Calu3 (cell line): ENCODE measurements around the gene NCOA1. TPM values are rescaled to one million over a fixed set of nuclear protein-coding genes. Genes with fewer than 3 reads are reported as not detected.
"Not testable (repeated sequence)": the region's sequence is repeated elsewhere in the genome, so short reads cannot be mapped to it uniquely, and the experiment has no call there.

Experiments
- BruUV-seq: library from RNA; stranded (reverse); fragments of 400-500 nt; replicated peaks from 2 replicates; lab custom pipeline; 2021; lab: Mats Ljungman, UMichigan
- CTCF ChIA-PET: fragments of 300-600 bp; sonication (Branson Sonifier 250); formaldehyde crosslinking; loops from one replicate; lab custom pipeline; 2022; ENCODE audit warnings: antibody characterized with exemption; lab: Charles Lee
- DNase-seq: peaks from one replicate; pipeline ENCODE4 v3.0.0; 2022
- H3K27ac Mint-ChIP-seq: one replicate; pipeline ENCODE4 v1.8.0; 2022; ENCODE audit warnings: mixed read lengths; ENCODE audit not compliant: unreplicated experiment
- H3K27me3 Mint-ChIP-seq: one replicate; pipeline ENCODE4 v1.8.0; 2022; ENCODE audit warnings: mixed read lengths; ENCODE audit not compliant: unreplicated experiment
- H3K36me3 Mint-ChIP-seq: one replicate; pipeline ENCODE4 v1.8.0; 2022; ENCODE audit warnings: mild to moderate bottlenecking, moderate library complexity, mixed read lengths; ENCODE audit not compliant: insufficient read depth, unreplicated experiment
- H3K4me1 Mint-ChIP-seq: one replicate; pipeline ENCODE4 v1.8.0; 2022; ENCODE audit warnings: mild to moderate bottlenecking, low read depth, mixed read lengths; ENCODE audit not compliant: unreplicated experiment
- H3K4me3 Mint-ChIP-seq: one replicate; pipeline ENCODE4 v1.8.0; 2022; ENCODE audit warnings: mild to moderate bottlenecking, low read depth, moderate library complexity, mixed read lengths; ENCODE audit not compliant: unreplicated experiment
- H3K9me3 Mint-ChIP-seq: one replicate; pipeline ENCODE4 v1.8.0; 2022; ENCODE audit warnings: low read depth, mixed read lengths; ENCODE audit not compliant: unreplicated experiment
- CTCF ChIP-seq: fragments of 200-600 bp; IDR thresholded peaks from one replicate; pipeline ENCODE4 v1.8.0; 2022; ENCODE audit warnings: antibody characterized with exemption; ENCODE audit not compliant: unreplicated experiment
- intact Hi-C: fragments of 100-400 bp; cut with micrococcal nuclease; formaldehyde crosslinking; loops from one replicate; pipeline ENCODE4 v1.10.0; 2022; ENCODE audit not compliant: unreplicated experiment
- total RNA-seq: library from RNA; stranded (reverse); gene quantifications from 2 replicates; pipeline ENCODE4 v1.2.3, GENCODE V29; 2022

NCOA1 gene
- total RNA-seq, 1 experiment from 2014 or later = 14.8 TPM

GRCh38 chr2:24592441-24593100 is 101.5 kb downstream of the NCOA1 start:
- intact Hi-C loops = no loop called here
- no peak overlapping the region for H3K4me3 Mint-ChIP-seq
- no peak for TF ChIP-seq CTCF
- no peak for DNase-seq
- BruUV-seq = no TSS peak
- H3K27ac Mint-ChIP-seq = no peak overlapping the region
- H3K27me3 Mint-ChIP-seq = no peaks in the 10 kb centered on the region
- H3K36me3 Mint-ChIP-seq = no peaks in the 10 kb centered on the region
- CTCF ChIA-PET = no interaction called here
- H3K9me3 Mint-ChIP-seq = no peaks in the 10 kb centered on the region
- H3K4me1 Mint-ChIP-seq = peaks cover 8% of the 10 kb centered on the region

- no peaks in the 10 kb centered on the region for H3K9me3 Mint-ChIP-seq
- CTCF ChIA-PET = interaction anchor here (0.6 kb wide), 1 partner anchor 758 kb away, joined by 3 read pairs; no protein-coding TSS in a partner anchor
- no TSS peak for BruUV-seq
- H3K27ac Mint-ChIP-seq = no peak overlapping the region
- TF ChIP-seq CTCF = no peak
- no peak for DNase-seq
- intact Hi-C loops = no loop called here
- no peaks in the 10 kb centered on the region for H3K36me3 Mint-ChIP-seq
- peaks cover 8% of the 10 kb centered on the region for H3K4me1 Mint-ChIP-seq
- no peaks in the 10 kb centered on the region for H3K27me3 Mint-ChIP-seq
- H3K4me3 Mint-ChIP-seq = no peak overlapping the region
Measured at GRCh38 chr2:24594283-24594682, 103.2 kb downstream of the NCOA1 start.

GRCh38 chr2:24597181-24597870 is 106.3 kb downstream of the NCOA1 start:
- H3K4me3 Mint-ChIP-seq = no peak overlapping the region
- DNase-seq = peak; percentile 4
- no peaks in the 10 kb centered on the region for H3K27me3 Mint-ChIP-seq
- CTCF ChIA-PET = no interaction called here
- no peaks in the 10 kb centered on the region for H3K9me3 Mint-ChIP-seq
- intact Hi-C loops = no loop called here
- TF ChIP-seq CTCF = no peak
- H3K4me1 Mint-ChIP-seq = peaks cover 8% of the 10 kb centered on the region
- no TSS peak for BruUV-seq
- no peaks in the 10 kb centered on the region for H3K36me3 Mint-ChIP-seq
- no peak overlapping the region for H3K27ac Mint-ChIP-seq

- BruUV-seq, intact Hi-C loops, H3K27me3 Mint-ChIP-seq, H3K27ac Mint-ChIP-seq, H3K4me3 Mint-ChIP-seq, H3K9me3 Mint-ChIP-seq, DNase-seq, H3K4me1 Mint-ChIP-seq, H3K36me3 Mint-ChIP-seq: not testable (repeated sequence)
- CTCF ChIA-PET = interaction anchor here (0.7 kb wide), 1 partner anchor 205 kb away, joined by 6 read pairs; no protein-coding TSS in a partner anchor
Measured at GRCh38 chr2:24600140-24600539, 109.1 kb downstream of the NCOA1 start.
